PC-3 (cell line): ENCODE data around the gene NNAT. TPM values are rescaled to one million over a fixed set of nuclear protein-coding genes. Genes with fewer than 3 reads are reported as not detected.
"Not testable (repeated sequence)": the region's sequence is repeated elsewhere in the genome, so short reads cannot be mapped to it uniquely, and the experiment has no call there.

Experiments used
- ATAC-seq: fragments of 200-7000 bp; cut with Tn5 transposase; 2 replicates; pipeline ENCODE4 v1.9.1; 2020; ENCODE audit warnings: mild to moderate bottlenecking, moderate library complexity
- BruUV-seq: library from RNA; stranded (reverse); fragments of 400-500 nt; replicated peaks from 2 replicates; lab custom pipeline; 2021; lab: Mats Ljungman, UMichigan
- CTCF ChIA-PET: fragments of 300-600 bp; sonication (Branson Sonifier 250); formaldehyde crosslinking; loops from one replicate; lab custom pipeline; 2022; ENCODE audit warnings: antibody characterized with exemption; lab: Charles Lee
- POLR2A ChIA-PET: fragments of 300-600 bp; sonication (Branson Sonifier 250); formaldehyde crosslinking; loops from one replicate; lab custom pipeline; 2022; ENCODE audit warnings: antibody characterized with exemption; ENCODE audit not compliant: unreplicated experiment; lab: Charles Lee
- DNase-seq: peaks from one replicate; pipeline ENCODE4 v3.0.0-alpha.2; 2015
- H2AFZ ChIP-seq: fragments of 300-600 bp; sonication (generic); 2 replicates; pipeline ENCODE4 v1.6.0; 2016; ENCODE audit warnings: antibody characterized with exemption, low read length
- H3F3A ChIP-seq: fragments of 300-600 bp; sonication (generic); one replicate; pipeline ENCODE4 v1.6.0; 2017; ENCODE audit warnings: antibody characterized with exemption, low read length, control low read depth, mild to moderate bottlenecking; ENCODE audit not compliant: unreplicated experiment
- H3K27ac ChIP-seq: fragments of 300-600 bp; sonication (generic); 2 replicates; pipeline ENCODE4 v1.5.1; 2016; ENCODE audit warnings: mild to moderate bottlenecking, low read length
- H3K27me3 ChIP-seq: fragments of 300-600 bp; sonication (generic); 2 replicates; pipeline ENCODE4 v1.6.1; 2016; ENCODE audit warnings: low read length, mixed read lengths
- H3K36me3 ChIP-seq: fragments of 300-600 bp; sonication (generic); 2 replicates; pipeline ENCODE4 v1.6.1; 2016; ENCODE audit warnings: low read depth, mixed run types, low read length, mixed read lengths
- H3K4me1 ChIP-seq: fragments of 300-600 bp; sonication (generic); 2 replicates; pipeline ENCODE4 v1.5.1; 2016; ENCODE audit warnings: low read length; ENCODE audit not compliant: insufficient read depth
- H3K4me2 ChIP-seq: fragments of 300-600 bp; sonication (generic); 2 replicates; pipeline ENCODE4 v1.6.0; 2016; ENCODE audit warnings: low read length
- H3K4me3 ChIP-seq: fragments of 300-600 bp; sonication (generic); 2 replicates; pipeline ENCODE4 v1.5.1; 2016; ENCODE audit warnings: mild to moderate bottlenecking, low read length, mixed read lengths
- H3K79me2 ChIP-seq: fragments of 300-600 bp; sonication (generic); 2 replicates; pipeline ENCODE4 v1.6.1; 2017; ENCODE audit warnings: low read length, mixed read lengths
- H3K9ac ChIP-seq: fragments of 300-600 bp; sonication (generic); 2 replicates; pipeline ENCODE4 v1.6.0; 2016; ENCODE audit warnings: mild to moderate bottlenecking, low read length
- H3K9me2 ChIP-seq: fragments of 300-600 bp; sonication (generic); replicated peaks from 2 replicates; pipeline ENCODE4 v1.6.1; 2016; ENCODE audit warnings: mixed run types, low read length, mixed read lengths
- H3K9me3 ChIP-seq: fragments of 300-600 bp; sonication (generic); 2 replicates; pipeline ENCODE4 v1.6.1; 2016; ENCODE audit warnings: low read length, mixed read lengths
- H4K20me1 ChIP-seq: fragments of 300-600 bp; sonication (generic); 2 replicates; pipeline ENCODE4 v1.6.1; 2016; ENCODE audit warnings: low read length, mixed read lengths
- CTCF ChIP-seq: fragments of 300-600 bp; sonication (generic); conservative IDR thresholded peaks from 2 replicates; pipeline ENCODE4 v1.5.1; 2017; ENCODE audit warnings: antibody characterized with exemption, low read depth, mild to moderate bottlenecking, low read length
- EZH2 ChIP-seq: fragments of 300-600 bp; sonication (generic); IDR thresholded peaks from one replicate; pipeline ENCODE4 v1.6.1; 2017; ENCODE audit warnings: antibody characterized with exemption, mild to moderate bottlenecking, low read length; ENCODE audit not compliant: unreplicated experiment
- EZH2phosphoT487 ChIP-seq: fragments of 300-600 bp; sonication (generic); IDR thresholded peaks from 2 replicates; pipeline ENCODE4 v1.6.1; 2018; ENCODE audit warnings: mild to moderate bottlenecking, antibody characterized with exemption, low read length, borderline replicate concordance
- intact Hi-C: fragments of 100-400 bp; cut with micrococcal nuclease; formaldehyde crosslinking; loops from 2 replicates; pipeline ENCODE4 v1.9.0; 2023
- total RNA-seq: library from RNA; depleted of rRNA; stranded (reverse); fragments of >200 nt; gene quantifications from 2 replicates; pipeline ENCODE4 v1.2.3, GENCODE V29; 2014

NNAT gene
- total RNA-seq, 1 experiment from 2014 or later, result not detected

- CTCF ChIA-PET, result no interaction called here
- DNase-seq, result no peak
- Histone ChIP-seq H3K9me2 (no peaks in the 10 kb centered on the region), H3K4me3 (no peak overlapping the region), H3K27ac (peak overlapping the region; percentile 97; the same call in 1 of the 2 replicates), H3K27me3 (no peaks in the 10 kb centered on the region), H3K9ac (no peak overlapping the region), H4K20me1 (no peaks in the 10 kb centered on the region), H3F3A (peaks cover 16% of the 10 kb centered on the region), H3K4me2 (peak overlapping the region; percentile 41; the same call in 1 of the 2 replicates), H2AFZ (no peak overlapping the region), H3K4me1 (peaks cover 73% of the 10 kb centered on the region), H3K9me3 (no peaks in the 10 kb centered on the region), H3K36me3 (no peaks in the 10 kb centered on the region), H3K79me2 (no peaks in the 10 kb centered on the region)
- no peak for ATAC-seq
- intact Hi-C loops, result no loop called here
- POLR2A ChIA-PET, result no interaction called here
- TF ChIP-seq EZH2phosphoT487 (no peak), EZH2 (no peak), CTCF (no peak)
- no TSS peak for BruUV-seq
These were observed 18.4 kb downstream of the NNAT start for GRCh38 chr20:37539424-37539823.

GRCh38 chr20:37540001-37540400, 19.0 kb downstream of the NNAT start:
- Histone ChIP-seq H3K9ac (no peak overlapping the region), H3K4me3 (no peak overlapping the region), H3K79me2 (no peaks in the 10 kb centered on the region), H3F3A (peaks cover 16% of the 10 kb centered on the region), H3K27me3 (no peaks in the 10 kb centered on the region), H3K4me1 (peaks cover 79% of the 10 kb centered on the region), H3K9me3 (no peaks in the 10 kb centered on the region), H4K20me1 (no peaks in the 10 kb centered on the region), H3K9me2 (no peaks in the 10 kb centered on the region), H3K4me2 (peak overlapping the region; percentile 41; the same call in 1 of the 2 replicates), H2AFZ (no peak overlapping the region), H3K36me3 (no peaks in the 10 kb centered on the region), H3K27ac (peak overlapping the region; percentile 97)
- BruUV-seq, result no TSS peak
- ChIA-PET CTCF (no interaction called here), POLR2A (no interaction called here)
- intact Hi-C loops, result no loop called here
- TF ChIP-seq EZH2 (no peak), EZH2phosphoT487 (no peak), CTCF (no peak)
- ATAC-seq, result no peak
- DNase-seq, result no peak

- ATAC-seq, H3K4me3 ChIP-seq, DNase-seq, H3K27me3 ChIP-seq, H3K9ac ChIP-seq, POLR2A ChIA-PET, H3K9me3 ChIP-seq, BruUV-seq, H3K9me2 ChIP-seq, H2AFZ ChIP-seq, CTCF ChIA-PET, intact Hi-C loops, H3K79me2 ChIP-seq, H3K36me3 ChIP-seq, H4K20me1 ChIP-seq: not testable (repeated sequence)
- H3K4me2 ChIP-seq, result peak overlapping the region; percentile 55; the same call in 1 of the 2 replicates
- peaks cover 83% of the 10 kb centered on the region for H3K4me1 ChIP-seq
- H3F3A ChIP-seq, result peaks cover 16% of the 10 kb centered on the region
- peak overlapping the region; percentile 97 for H3K27ac ChIP-seq
These were observed 19.8 kb downstream of the NNAT start for GRCh38 chr20:37540838-37541237.
